ENCODE data around the gene IL22RA2.

IL22RA2 gene

DNA sequence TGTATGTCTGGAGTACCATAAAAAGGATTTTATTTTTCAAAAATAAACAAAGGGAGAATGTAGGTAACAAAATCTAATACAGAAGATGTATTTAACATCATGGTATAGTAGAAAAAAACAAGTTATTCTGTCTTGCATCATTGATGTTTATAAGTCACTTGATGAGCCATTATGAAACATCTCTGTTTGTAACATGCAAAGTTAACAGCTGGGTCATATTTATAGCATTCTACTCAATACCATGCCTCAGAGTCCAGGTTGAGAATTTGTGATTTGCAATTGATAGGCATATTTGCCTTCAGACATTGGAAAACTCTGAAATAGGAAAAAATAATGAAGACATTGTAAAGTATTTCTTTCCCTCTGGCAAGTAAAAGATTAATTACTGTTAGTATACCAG, 76.4 kb downstream of the IL22RA2 start:
- no peak for DNase-seq (ENCODE audit: low read depth in 2 of 2)

DNA sequence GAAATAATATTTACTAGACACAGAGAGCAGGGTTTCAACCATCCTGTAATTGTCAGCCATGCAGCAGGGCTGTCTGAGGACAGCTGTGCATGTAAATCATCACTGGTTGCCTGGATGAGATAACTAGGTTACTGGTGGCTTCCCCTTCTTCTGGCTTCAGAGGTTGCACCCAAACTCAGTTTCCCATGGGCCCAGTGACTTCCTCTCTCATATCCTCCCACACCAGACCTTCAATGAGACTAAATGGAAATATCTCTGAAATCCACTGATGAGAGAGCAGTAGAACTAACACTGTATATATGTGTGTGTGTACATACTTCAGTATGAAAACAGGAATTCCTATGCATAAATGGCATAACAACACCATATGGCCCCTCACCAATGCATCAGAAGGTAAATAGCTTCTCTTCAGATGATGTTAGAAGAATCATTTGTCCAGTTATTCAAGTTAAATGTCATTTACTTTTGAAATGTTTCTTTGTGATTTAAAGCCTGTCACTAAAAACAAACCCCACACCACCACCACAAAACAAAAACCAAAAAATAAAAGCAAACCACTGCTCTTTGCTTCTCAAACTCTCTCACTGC, 77.7 kb downstream of the IL22RA2 start:
- no peak for DNase-seq (ENCODE audit: low read depth in 2 of 2)

DNA sequence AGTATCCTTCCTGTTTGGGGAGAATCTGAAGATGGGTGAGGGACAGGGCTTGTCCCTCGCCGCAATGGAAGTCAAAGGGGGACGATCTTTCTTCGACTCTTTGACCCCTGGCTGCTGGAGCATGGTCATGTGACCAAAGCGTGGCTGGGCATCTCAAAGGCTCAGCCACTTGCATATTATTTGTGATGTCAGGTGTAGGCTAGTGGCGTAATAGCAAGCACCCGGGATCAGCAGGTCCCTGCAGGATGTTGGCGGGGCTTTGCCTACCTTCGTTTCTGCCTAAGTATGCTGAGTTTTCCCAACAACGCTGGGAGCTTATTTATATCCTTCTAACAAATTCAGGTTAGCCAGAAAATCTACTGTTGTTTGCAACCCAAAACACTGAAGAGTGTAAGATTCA, 78.4 kb downstream of the IL22RA2 start:
- DNase-seq (ENCODE audit: low read depth in 2 of 2): no peak

GRCh38 chr6:137094411-137095008, 78.9 kb downstream of the IL22RA2 start:
- DNase-seq (ENCODE audit: low read depth in 2 of 2): peak in 1 of 2 donors; percentile 25

All from stimulated activated CD8-positive, alpha-beta memory T cell treated with anti-CD3 and anti-CD28 coated beads, Interleukin-15, amount 100 ng/mL, for 4 hours (primary cell).